HG03108 (cell line): ENCODE measurements around the gene RTL5.

ENCODE experiments used
- ATAC-seq: cut with Tn5 transposase; IDR thresholded peaks from one replicate; pipeline ENCODE4 v1.9.1; 2021; ENCODE audit warnings: moderate library complexity; ENCODE audit not compliant: unreplicated experiment

RTL5 gene

DNA sequence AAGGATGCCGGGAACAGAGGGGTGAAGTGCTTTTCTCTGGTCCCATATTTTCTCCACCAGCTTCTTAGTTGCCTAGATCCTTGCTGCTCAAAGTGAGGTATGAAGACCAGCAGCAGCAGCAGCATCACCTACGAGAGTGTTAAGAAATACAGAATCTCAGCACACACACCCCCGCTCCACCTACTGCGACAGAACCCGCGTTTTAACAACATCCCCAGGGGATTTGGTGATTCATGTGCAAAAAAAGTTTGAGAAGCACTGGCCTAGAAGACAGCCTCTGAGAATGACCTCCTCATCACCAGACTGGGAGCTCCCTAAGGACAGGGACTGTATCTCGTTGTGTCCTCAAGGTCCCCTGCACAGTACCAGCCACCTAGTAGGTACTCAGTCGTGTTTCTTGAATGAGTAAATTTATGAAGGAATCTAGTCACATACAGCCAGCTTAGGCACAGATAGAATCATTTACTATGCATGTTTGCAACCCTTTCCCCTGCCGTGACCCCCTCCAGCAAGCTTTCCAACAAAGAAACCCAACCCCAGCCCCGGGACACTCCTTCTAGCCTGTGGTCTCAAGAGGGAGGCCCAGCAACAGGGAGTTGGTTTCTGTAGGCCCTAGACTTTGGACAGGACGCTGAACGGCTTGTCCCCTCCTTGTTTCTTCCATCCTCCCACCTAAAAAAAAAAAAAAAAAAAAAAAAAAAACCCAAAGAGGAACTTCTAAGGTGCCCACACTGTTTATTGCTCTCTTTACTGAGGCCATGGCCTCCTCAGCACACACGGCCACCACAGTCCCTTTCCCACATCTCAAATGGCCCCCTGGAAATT is 21.5 kb downstream of the RTL5 start:
- no peak for ATAC-seq

DNA sequence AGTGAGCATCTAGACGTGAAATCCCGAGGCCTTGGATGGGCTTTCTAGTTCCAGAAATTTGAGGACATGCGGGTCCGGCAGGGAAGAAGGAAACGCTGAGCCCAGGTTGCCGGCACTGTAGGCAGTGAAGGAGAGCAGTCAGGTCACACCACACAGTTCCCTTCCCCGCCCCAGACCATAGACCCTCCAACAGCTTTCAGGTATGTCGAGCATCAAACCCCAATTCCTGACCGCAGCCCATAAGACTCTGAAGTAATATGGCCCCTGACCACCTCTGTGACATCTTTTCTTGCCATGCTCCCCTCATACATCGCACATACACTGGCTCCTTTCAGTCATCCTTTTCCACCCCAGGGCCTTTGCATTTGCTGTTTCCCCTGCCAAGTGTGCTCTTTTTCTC is 23.0 kb downstream of the RTL5 start:
- no peak for ATAC-seq

DNA sequence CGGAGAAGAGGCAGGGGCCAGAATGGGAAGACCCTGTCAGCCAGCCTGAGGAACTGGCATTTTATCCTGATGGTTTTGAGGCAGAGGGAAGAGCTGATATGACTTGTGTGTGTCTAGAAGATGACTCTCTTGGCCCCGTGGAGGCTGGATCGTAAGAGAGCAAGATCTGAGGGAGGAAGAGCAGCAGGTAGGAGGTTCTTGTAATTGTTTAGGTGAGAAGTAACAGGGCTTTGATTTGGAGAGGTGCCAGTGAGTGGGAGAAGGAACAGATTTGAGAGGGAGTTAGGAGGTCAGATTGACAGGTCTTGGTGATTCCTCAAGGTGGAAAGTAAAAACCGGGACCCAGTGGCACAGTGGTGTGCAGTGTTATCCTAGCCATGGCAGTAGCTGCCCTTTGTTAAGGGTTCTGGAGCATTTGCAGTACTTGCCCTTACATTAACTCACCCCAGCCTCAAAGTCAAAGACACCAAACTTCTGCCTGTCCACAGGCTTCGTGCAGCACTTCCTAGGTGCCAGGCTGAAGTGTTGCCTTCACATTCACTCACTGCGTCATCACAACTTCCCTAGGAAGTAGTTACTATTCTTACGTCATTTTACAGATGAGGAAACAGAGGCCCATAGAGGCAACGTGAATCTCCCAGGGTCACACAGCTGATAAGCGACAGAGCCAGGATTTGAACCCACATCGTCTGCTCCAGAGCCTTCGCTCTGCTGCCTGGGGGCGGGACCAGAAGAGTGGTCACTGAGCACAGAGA is 23.7 kb downstream of the RTL5 start:
- no peak for ATAC-seq

DNA sequence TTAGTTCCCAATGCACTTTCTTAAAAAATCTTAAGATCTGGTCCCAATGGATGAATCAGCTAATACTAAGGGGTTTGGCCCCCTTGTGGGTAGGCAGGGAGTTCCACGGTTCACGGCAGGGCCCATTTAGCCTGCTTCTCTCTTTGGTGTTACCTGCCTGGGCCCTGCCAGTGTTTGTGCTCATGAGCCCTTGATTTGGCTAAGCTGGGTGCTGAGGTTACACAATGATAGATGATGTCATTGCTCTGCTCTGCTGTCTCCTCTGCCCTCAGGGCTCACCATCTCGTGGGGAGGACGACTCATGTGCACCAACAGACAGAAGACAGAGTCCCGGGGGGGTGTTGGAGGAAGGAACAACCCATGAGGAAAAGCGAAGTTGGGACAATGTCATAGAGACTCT is 24.4 kb downstream of the RTL5 start:
- ATAC-seq = no peak

DNA sequence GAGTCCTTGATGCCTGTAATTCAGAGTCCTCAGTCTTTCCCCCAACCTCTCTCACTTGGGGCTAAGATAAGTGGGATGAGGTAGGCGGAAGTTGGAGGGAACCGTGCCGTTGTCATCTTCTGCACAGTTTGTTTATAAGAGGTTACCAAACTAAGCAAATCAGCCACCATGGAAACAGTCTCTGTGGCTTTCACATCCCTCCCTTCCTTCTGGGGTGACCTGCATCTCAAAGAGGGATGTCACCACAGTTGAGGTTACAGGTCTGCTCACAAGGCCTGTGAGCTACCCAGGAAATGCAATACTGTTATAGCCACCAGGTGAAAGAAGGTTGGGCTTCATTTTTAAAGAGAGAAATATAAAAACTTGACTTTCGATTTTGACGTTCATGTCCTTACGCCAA is 26.3 kb downstream of the RTL5 start:
- ATAC-seq = peak; percentile 38

DNA sequence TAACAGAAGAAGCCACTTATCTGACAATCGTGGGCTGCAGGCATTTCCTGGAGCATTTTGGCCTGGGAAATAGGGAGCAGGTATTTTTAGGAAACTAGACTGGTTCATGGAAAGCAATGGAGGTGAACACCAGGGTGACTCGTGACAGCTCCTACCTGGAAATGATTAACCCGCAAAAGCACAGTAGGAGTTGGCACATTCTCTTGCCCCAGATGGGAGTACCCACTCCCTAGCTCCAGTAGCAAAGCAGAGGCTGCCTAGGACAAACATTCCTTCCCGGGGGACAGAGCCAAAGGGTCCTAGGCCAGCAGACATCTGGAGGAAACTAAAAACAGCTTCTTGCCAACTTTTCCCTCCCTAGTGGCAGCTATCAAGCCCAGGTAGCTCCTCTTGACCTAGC is 29.0 kb downstream of the RTL5 start:
- ATAC-seq = no peak

DNA sequence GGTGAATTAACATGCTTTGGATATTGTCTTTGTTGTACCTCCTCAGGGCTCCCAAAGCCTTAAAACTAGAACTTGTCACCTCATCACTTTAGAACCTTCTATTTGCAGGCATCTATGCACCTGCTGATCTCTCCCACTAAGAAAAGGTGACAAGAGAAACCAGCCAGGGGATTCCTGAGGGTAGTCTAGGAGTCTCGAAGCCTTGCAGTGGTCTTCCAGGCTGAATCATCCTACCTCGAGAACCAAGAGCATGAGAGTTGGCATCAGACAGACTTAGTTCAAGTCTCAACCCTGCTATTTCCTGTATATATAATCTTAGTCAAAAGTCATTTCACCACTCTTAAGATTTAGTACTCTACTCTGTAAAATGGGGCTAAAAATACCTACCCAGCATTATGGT is 29.6 kb downstream of the RTL5 start:
- no peak for ATAC-seq

DNA sequence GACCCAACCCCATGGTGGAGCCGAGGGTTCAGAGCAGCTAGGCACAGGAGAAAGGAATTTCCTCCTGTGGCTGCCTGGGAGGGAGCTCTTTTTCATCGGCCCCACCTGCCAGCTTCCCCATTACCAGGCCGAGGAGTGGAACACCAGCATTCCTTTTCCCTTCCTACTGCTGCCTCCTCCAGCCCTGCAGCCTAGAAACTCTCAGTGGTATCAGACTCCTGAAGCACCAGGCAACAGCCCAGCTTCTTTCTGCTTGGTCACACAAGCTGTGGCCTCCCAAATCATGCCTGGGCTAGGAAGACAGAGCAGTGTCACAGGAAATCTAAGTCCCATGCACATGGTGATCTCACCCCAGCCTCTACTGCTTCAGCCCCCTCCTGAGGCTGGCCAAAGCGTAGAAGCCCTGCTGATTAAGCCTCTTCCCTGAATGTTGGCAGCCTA is 30.1 kb downstream of the RTL5 start:
- ATAC-seq = no peak

DNA sequence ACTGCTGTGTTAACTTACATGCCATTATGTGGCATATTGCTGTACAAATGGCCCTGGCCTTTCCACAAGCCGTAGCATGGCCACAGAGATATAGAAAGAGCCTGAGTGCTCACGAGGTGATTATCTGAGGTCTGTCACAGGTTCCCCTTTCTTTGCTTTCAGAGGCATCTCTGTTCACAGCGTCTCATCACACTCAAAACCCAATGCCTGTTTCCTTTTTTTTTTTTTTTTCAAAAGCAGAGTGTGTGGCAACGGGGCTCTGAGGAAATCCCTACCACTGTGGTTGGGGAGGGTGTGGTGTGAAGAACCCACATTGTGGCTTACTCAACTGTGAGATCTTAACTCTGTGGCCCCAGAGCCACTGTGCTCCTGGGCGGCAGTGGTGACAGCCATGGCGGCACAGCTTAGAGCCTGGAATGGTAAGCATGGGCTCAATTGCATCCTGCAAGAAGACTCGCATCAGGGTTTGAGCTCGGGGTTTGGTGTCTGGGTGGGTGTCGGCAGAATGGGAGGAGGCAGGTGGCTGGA is 30.8 kb downstream of the RTL5 start:
- peak; percentile 81 for ATAC-seq

DNA sequence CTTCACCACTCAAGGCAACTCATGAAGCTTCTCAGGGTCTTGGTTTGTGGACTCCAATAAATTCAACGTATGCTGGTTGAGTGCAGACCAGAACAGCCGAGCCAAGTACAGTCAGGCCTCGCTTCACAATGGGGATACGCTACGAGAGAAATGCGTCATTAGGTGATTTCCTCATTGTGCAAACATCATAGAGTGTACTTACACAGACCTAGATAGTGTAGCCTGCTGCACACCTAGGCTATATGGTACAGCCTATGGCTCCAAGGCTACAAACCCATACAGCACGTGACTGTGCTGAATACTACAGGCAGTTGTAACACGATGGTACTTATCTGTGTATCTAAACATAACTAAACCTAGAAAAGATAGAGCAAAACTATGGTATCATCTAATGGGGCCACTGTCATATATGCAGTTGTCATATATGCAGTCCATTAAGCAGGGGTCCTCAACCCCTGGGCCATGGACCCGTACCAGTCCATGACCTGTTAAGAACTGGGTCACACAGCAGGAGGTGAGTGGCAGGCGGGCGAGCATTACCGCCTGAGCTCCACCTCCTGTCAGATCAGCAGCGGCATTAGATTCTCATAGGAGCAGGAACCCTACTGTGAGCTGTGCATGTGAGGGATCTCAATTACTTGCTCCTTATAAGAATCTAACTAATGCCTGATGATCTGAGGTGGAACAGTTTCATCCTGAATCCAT is 31.5 kb downstream of the RTL5 start:
- ATAC-seq = no peak

DNA sequence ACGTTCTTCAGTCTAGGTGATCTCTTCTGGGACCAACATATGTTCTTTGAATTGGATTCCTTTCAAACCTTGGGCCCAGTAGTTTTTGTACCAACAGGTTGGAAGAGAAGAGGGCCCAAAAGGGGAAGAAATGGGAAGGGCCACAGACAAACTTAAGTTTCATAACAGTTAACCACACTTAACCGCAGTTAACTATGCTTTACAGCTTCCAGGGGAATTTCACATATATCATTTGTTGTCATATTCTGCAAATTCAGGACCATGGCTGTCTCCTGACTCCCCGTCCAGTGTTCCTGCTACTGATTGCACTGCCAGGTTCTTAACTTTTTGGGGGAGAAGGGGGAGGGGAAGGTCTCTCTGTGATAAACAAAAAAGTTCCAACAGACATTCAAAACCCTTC is 34.6 kb downstream of the RTL5 start:
- ATAC-seq = no peak

DNA sequence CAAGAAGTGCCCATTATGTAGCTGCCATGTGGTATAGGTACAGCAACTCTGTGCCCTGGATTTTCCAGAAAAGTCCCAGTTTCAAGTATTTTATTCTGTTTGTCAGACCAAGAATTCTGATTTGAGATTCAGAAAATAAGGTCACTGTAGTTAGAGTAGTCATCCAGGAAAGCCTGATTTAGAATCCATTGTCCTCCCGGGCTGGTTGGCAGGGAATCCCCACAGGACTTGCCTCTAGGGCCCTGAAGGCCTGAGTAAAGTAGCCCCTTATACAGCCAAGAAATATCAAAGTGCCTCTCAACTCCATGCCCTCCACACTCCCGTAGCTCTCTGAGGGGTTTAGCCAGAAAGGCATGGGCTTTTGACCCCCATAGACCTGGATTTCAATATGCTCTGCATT is 36.3 kb downstream of the RTL5 start:
- ATAC-seq = no peak

DNA sequence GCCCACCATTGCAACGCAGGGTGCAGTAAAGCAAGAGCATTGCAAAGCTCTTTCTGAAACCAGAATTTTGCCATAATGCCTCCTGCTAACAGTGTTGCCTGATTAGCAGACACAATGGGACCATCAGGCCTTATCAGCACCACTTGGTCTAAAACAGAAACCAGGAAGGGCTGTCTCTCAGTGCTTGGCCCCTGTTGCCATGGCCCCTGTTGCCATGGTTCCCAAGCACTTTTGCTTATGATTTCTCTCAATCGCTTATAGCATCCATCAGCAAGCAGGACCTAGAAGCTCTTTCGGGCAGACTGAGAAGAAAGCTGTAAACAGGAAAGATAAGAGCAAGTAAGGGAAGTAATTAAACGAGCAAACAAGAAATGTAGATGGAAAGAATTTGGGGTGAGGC is 36.8 kb downstream of the RTL5 start:
- peak; percentile 85 for ATAC-seq

DNA sequence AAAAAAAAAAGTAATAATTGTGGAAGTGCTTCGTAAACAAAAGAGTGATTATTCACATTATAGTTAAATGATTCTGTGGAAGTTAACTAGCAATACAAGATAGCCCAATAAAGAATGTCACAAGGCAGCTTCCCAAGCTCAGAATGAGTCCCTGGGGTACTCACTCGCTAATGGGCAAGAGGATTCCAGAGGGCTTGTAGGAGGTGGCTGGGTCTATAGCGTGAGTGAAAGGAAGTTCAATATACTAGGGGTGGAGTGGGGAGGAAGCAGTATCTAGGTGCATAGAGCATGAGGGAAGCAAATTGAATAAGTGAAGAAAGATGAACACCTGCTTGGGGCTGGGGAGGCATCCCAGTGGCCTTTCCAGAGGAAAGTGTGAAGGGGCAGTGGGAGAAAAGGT is 42.5 kb downstream of the RTL5 start:
- no peak for ATAC-seq

DNA sequence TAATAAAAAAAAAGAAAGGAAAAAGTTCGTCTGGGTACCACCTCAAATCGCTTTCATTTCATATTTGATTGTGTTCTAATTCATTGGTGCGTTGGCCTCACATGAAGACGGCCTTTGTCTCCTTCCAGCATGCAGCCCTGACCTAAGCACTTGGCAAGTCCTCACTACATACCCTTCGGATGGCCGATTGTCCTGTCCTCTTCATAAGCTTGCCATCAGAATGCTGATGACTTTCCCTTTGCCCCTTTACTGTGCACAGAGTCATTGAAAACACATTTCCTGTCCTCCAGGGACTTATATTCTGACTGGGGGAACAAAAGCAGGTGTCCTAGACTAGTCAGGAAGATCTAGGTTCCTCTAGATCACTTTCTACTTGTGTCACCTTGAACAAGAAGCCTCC is 43.0 kb downstream of the RTL5 start:
- no peak for ATAC-seq

DNA sequence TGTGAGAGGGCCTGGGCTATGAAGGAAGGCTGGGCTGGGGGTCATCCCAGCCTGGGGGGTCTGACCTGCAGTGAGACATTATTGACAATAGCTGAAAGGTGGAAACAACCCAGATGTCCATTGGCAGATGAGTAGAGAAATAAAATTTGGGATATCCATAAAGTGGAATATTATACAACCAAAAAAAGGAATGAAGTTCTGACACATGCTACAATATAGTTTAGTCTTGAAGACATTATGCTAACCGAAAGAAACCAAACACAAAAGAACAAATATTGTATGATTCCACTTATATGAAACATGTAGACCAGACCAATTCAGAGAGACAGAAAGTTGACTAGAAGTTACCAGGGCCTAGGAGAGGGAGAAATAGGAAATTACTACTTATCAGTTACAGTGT is 44.7 kb downstream of the RTL5 start:
- ATAC-seq = no peak

DNA sequence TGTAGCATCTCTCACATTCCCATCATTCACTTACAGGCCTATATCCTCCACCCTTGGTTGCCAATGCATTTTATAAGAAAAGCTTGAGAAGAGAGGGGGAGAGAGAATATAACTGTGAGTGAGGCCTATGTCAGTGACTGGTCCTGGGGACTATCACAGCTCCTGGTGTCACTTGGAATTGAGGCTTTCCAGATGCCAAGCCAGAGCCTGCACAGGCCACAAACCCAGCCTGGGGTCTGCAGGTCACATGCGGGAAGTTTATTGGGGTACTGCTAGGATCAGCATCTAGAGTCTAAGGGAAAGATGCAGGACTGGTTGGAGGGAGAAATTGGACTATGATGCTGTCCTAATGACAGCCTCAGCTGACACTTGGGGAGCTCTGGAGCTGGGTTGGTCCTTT is 47.6 kb downstream of the RTL5 start:
- no peak for ATAC-seq

DNA sequence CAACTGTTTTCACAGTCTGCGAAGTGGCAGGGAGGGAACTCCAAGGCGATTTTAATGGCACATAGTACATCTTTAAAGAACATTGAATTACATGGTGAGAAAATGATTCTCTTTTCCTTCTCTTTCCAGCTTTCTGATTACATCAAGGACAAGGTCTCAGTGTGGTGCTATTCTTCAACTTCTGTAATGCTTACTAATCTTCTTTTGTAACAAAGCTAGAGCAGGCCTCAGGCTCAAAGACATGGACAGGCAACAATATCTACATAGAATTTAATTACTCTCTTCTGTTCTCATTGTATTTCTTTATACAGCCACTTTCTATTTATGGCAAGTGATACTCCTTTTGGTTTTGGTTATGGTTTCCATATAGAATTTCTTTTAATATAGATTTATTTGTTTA is 48.4 kb downstream of the RTL5 start:
- ATAC-seq = no peak

DNA sequence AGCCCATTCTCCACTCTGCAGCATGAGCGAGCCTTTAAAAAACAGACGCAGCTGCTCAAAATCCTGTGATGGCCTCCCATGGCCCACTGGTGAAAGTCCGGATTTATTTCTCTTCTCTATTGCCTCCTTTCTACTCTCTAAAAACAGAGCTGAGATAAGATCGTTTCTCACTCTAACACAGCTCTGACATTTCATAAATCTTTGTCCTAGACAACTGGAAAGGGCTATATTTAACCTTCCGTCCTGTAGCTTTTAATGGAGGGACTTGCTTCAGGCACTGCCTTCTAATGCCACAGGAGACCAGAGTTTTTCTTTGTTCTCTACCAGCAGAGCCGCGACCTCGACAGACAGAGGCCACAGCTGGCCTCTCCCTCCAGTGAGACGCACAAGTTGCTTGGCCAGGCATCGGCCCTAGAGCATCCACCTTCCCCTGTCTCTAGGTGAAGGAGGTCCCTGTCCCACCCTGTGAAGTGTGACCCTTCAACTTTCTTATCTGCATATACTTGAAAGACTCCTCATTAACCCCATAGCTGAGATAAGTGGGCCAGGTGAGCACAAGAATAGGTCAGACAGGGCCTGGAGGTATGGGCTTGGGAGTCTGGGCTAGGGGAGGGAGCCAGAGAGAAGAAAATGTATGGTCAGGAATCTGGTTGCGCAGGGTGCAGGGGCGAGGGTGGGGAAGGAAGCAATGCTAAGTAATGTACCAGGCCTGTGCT is 50.0 kb downstream of the RTL5 start:
- ATAC-seq = no peak

DNA sequence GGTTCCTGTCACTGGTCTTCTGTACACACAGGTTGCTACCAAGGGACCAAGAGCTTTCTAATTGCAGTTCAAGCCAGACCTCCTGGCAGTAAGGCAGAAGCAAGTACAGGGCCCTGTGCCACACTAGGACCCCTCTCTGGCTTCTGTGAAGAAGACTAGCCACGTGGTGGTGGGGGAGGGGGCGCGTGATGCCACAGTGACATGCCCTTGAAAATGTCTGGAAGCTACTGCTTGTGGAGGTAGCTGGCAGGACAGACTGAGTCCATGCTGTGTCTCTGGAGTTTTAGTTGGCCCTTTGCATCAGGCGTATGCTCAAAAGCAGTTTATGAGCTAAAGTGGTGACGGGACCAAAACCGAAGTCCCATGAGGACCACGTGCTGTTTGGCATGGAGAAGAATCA is 50.9 kb downstream of the RTL5 start:
- no peak for ATAC-seq

DNA sequence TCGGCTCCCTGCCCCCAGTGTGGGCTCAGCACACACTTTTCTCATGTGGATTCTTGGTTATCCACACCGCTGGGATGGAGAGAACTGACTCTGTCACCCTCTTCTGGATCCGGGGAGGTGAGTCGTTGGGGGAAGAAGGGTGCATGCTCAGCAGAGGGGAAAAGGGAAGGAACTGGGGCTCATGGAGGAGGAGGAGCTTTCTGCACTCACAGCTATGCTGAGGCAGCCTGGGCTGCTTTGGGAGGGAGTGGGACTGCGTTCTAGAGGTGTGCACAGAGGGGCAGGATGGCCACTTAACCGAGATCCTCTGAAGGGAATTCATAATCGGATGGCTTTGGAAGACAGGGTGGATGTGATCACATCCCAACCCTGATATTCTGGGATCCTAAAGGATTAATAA is 51.6 kb downstream of the RTL5 start:
- ATAC-seq = no peak
